HCT116 (cell line): ENCODE data around the gene TSTD2. TPM values are rescaled to one million over a fixed set of nuclear protein-coding genes. Genes with fewer than 3 reads are reported as not detected.

ENCODE experiments used
- ATAC-seq: fragments of 200-7000 bp; cut with Tn5 transposase; 2 replicates; pipeline ENCODE4 v1.9.1; 2020; ENCODE audit warnings: mild to moderate bottlenecking, moderate library complexity
- BruUV-seq: library from RNA; stranded (reverse); fragments of 400-500 nt; replicated peaks from 2 replicates; lab custom pipeline; 2021; lab: Mats Ljungman, UMichigan
- CTCF ChIA-PET: fragments of 300-600 bp; sonication (Branson Sonifier 250); formaldehyde crosslinking; loops from one replicate; lab custom pipeline; 2021; ENCODE audit warnings: antibody characterized with exemption; lab: Charles Lee
- POLR2A ChIA-PET: fragments of 300-600, 350-600 bp; sonication (Branson Sonifier 250); formaldehyde crosslinking; loops from one replicate; lab custom pipeline; 2021; ENCODE audit warnings: antibody characterized with exemption; lab: Charles Lee
- RAD21 ChIA-PET, 2 experiments: fragments of 300-600 bp; sonication (Branson Sonifier 250); formaldehyde crosslinking; loops; one replicate each; lab custom pipeline; 2023; ENCODE audit warnings: low total read pairs in 2 of 2; ENCODE audit not compliant: uncharacterized antibody in 2 of 2, unreplicated experiment in 2 of 2, low non-redundant PET in 1 of 2; lab: Charles Lee
- DNase-seq: peaks from one replicate; pipeline ENCODE4 v3.0.0-alpha.2; 2010; ENCODE audit warnings: low read depth, low spot score
- H2AFZ ChIP-seq: fragments of 200-600 bp; shearing (Covaris generic), sonication (generic); 2 replicates; pipeline ENCODE4 v1.6.1; 2017; ENCODE audit warnings: low read depth, mixed run types, mixed read lengths, antibody characterized with exemption, low read length; ENCODE audit not compliant: poor library complexity, severe bottlenecking
- H3K27ac ChIP-seq: 2 replicates; pipeline ENCODE4 v1.5.1; 2012; ENCODE audit warnings: low read depth, low read length
- H3K27me3 ChIP-seq: fragments of 200-600 bp; sonication (generic); 2 replicates; pipeline ENCODE4 v1.6.1; 2016; ENCODE audit warnings: mixed run types, low read length, mixed read lengths; ENCODE audit not compliant: insufficient read depth
- H3K36me3 ChIP-seq, 2 experiments: fragments of 200-500 bp in 1 of 2; fragments of 200-600 bp in 1 of 2; sonication (Bioruptor generic) in 1 of 2; sonication (generic) in 1 of 2; 2 replicates each; pipeline versions ENCODE4 v1.5.1 to v1.6.1; 2014 to 2016; ENCODE audit warnings: low read length in 2 of 2, inconsistent platforms in 1 of 2, mixed read lengths in 1 of 2, mixed run types in 1 of 2; ENCODE audit not compliant: insufficient read depth in 2 of 2, control insufficient read depth in 1 of 2
- H3K4me1 ChIP-seq, 2 experiments: fragments of 200-600 bp in 1 of 2; sonication (generic) in 1 of 2; 2 replicates each; pipeline versions ENCODE4 v1.5.1 to v1.6.1; 2012 to 2017; ENCODE audit warnings: low read length in 2 of 2, inconsistent platforms in 1 of 2, mild to moderate bottlenecking in 1 of 2, mixed read lengths in 1 of 2, mixed run types in 1 of 2, moderate library complexity in 1 of 2; ENCODE audit not compliant: insufficient read depth in 2 of 2, control insufficient read depth in 1 of 2
- H3K4me2 ChIP-seq: fragments of 200-600 bp; sonication (generic); 2 replicates; pipeline ENCODE4 v1.6.1; 2017; ENCODE audit warnings: mixed run types, low read length, mixed read lengths
- H3K4me3 ChIP-seq, 2 experiments: fragments of 200-600 bp in 1 of 2; sonication (generic) in 1 of 2; replicated peaks in 1 of 2; 2 replicates each; pipeline ENCODE4 v1.5.1; 2011 to 2016; ENCODE audit warnings: low read length in 2 of 2, control low read depth in 1 of 2, low read depth in 1 of 2, mild to moderate bottlenecking in 1 of 2, mixed read lengths in 1 of 2, mixed run types in 1 of 2
- H3K79me2 ChIP-seq: fragments of 200-600 bp; sonication (generic); 2 replicates; pipeline ENCODE4 v1.6.1; 2017; ENCODE audit warnings: mild to moderate bottlenecking, mixed run types, low read length, moderate library complexity, mixed read lengths; ENCODE audit not compliant: insufficient read depth
- H3K9ac ChIP-seq: fragments of 200-600 bp; sonication (generic); 2 replicates; pipeline ENCODE4 v1.6.1; 2016; ENCODE audit warnings: low read length, mixed read lengths
- H3K9me2 ChIP-seq: fragments of 200-600 bp; sonication (generic), shearing (Covaris generic); 2 replicates; pipeline ENCODE4 v1.6.1; 2017; ENCODE audit warnings: mixed run types, mild to moderate bottlenecking, moderate library complexity; ENCODE audit not compliant: insufficient read depth
- H3K9me3 ChIP-seq, 2 experiments: fragments of 200-500 bp in 1 of 2; fragments of 200-600 bp in 1 of 2; sonication (Bioruptor generic) in 1 of 2; sonication (generic) in 1 of 2; 2 replicates each; pipeline ENCODE4 v1.6.1; 2014 to 2017; ENCODE audit warnings: low read length in 2 of 2, mixed read lengths in 2 of 2, inconsistent platforms in 1 of 2, low read depth in 1 of 2, mild to moderate bottlenecking in 1 of 2, mixed run types in 1 of 2, moderate library complexity in 1 of 2; ENCODE audit not compliant: control insufficient read depth in 1 of 2, insufficient read depth in 1 of 2
- H4K20me1 ChIP-seq: fragments of 200-600 bp; sonication (generic), shearing (Covaris generic); 2 replicates; pipeline ENCODE4 v1.6.1; 2017; ENCODE audit warnings: mixed run types, mild to moderate bottlenecking, moderate library complexity; ENCODE audit not compliant: insufficient read depth
- CEBPB ChIP-seq: IDR thresholded peaks from 2 replicates; pipeline ENCODE4 v1.6.1; 2012; ENCODE audit warnings: low read depth
- EZH2phosphoT487 ChIP-seq: fragments of 200-600 bp; IDR thresholded peaks from 2 replicates; pipeline ENCODE4 v1.6.1; 2018; ENCODE audit warnings: antibody characterized with exemption, borderline replicate concordance
- POLR2A ChIP-seq: IDR thresholded peaks from 2 replicates; pipeline ENCODE4 v1.7.0; 2011; ENCODE audit warnings: borderline replicate concordance; ENCODE audit not compliant: insufficient read depth, insufficient read length; ENCODE audit errors: extremely low read depth
- POLR2AphosphoS5 ChIP-seq: IDR thresholded peaks from 2 replicates; pipeline ENCODE4 v1.6.1; 2011; ENCODE audit warnings: mild to moderate bottlenecking, low read depth, low read length, moderate library complexity
- YY1 ChIP-seq: IDR thresholded peaks from 2 replicates; pipeline ENCODE4 v1.6.1; 2011; ENCODE audit warnings: low read length, low read depth, moderate library complexity, mild to moderate bottlenecking; ENCODE audit not compliant: insufficient replicate concordance; ENCODE audit errors: extremely low read depth
- ZNF274 ChIP-seq: fragments of 200-500 bp; sonication (Bioruptor generic); IDR thresholded peaks from 2 replicates; pipeline ENCODE4 v1.6.1; 2014; ENCODE audit warnings: mild to moderate bottlenecking, low read depth, low read length, inconsistent platforms
- intact Hi-C: fragments of 100-400 bp; cut with micrococcal nuclease; formaldehyde crosslinking; loops from 2 replicates; pipeline ENCODE4 v1.10.0; 2022
- total RNA-seq: library from RNA; stranded (reverse); gene quantifications from one replicate; pipeline ENCODE4 v1.2.1, GENCODE V29; 2021; ENCODE audit not compliant: unreplicated experiment
- TF ChIP-seq, protein P1 (sequence below): IDR thresholded peaks from 2 replicates; pipeline ENCODE4 v1.6.1; 2012

Gene TSTD2
- total RNA-seq, 1 experiment from 2014 or later: 16.0 TPM

DNA sequence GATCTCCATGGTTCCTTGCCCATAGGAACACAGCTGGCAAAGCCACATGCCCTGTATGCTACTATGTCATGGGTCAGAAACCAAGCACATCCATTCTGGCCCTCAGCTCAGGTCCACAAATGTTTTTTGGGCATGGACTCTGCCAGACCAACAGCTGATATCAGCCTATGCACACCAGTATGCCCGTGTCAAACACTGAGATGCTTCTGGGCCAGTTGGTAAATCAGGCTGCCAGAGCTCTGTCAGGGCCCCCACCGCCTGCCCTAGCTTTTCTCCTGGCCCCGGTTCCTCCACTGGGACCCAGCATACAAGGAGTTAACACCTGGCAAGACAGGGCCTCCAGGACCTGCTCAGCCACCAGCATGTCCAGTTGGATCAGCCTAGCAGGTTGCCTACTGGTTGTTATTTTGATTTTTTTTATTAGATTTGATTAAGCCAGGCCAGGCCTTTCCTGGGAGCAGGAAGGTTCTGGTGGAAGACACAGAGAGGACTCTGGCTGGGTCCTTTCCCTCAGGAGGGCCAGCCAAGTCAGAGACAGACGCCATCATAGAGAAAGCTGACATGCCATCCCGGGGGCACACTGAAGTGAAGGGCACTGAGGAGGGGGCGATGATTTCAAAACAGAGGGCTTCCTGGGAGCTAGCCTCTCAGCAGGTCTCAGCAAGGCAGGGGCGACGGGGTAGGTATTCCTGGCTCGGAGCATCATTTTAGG is 65.8 kb downstream of the TSTD2 start:
- RAD21 ChIA-PET: no interaction called here
- Histone ChIP-seq H3K4me2 (no peak overlapping the region), H3K9ac (no peak overlapping the region), H3K79me2 (no peaks in the 10 kb centered on the region), H4K20me1 (no peaks in the 10 kb centered on the region), H2AFZ (no peak overlapping the region), H3K4me1 (peaks cover 3 to 19% of the 10 kb centered on the region in 2 experiments; a peak in 3 of 4 replicates), H3K4me3 (no peak overlapping the region), H3K27me3 (no peaks in the 10 kb centered on the region), H3K9me3 (no peaks in the 10 kb centered on the region), H3K27ac (no peak overlapping the region), H3K36me3 (no peaks in the 10 kb centered on the region), H3K9me2 (no peaks in the 10 kb centered on the region)
- intact Hi-C loops: no loop called here
- CTCF ChIA-PET: no interaction called here
- ATAC-seq: no peak
- no TSS peak for BruUV-seq
- no peak for TF ChIP-seq ZNF274
- no peak for TF ChIP-seq POLR2A
- TF ChIP-seq CEBPB: no peak
- TF ChIP-seq, protein P1, sequence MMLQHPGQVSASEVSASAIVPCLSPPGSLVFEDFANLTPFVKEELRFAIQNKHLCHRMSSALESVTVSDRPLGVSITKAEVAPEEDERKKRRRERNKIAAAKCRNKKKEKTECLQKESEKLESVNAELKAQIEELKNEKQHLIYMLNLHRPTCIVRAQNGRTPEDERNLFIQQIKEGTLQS: no peak
- no peak for DNase-seq
- POLR2A ChIA-PET: no interaction called here

DNA sequence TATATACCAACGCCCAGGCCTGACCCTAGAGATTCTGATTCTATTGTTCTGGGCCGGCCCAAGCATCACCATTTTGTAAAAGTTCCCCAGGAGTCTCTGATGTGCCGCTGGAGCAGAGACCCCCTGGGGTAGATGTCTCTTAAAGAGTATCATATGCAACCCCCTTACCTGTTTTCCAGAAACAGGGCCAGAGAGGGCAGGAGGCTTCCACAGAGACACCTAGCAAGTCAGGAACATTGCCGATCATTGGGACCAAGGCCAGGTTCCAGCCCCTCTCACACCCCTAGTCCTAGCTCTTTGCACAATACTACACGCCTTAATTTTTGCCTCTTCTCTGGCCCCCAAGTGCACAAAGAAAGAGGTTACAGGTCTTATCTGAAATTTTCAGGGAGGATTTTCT is 67.9 kb downstream of the TSTD2 start:
- Histone ChIP-seq H3K9ac (no peak overlapping the region), H3K27me3 (no peaks in the 10 kb centered on the region), H3K79me2 (no peaks in the 10 kb centered on the region), H3K27ac (no peak overlapping the region), H3K4me2 (no peak overlapping the region), H3K36me3 (no peaks in the 10 kb centered on the region), H3K4me3 (no peak overlapping the region), H3K4me1 (peaks cover 3 to 9% of the 10 kb centered on the region in 2 experiments; a peak in 3 of 4 replicates), H3K9me3 (no peaks in the 10 kb centered on the region), H2AFZ (no peak overlapping the region), H4K20me1 (no peaks in the 10 kb centered on the region), H3K9me2 (no peaks in the 10 kb centered on the region)
- ChIA-PET POLR2A (no interaction called here), CTCF (no interaction called here), RAD21 (no interaction called here)
- BruUV-seq: no TSS peak
- no peak for DNase-seq
- intact Hi-C loops: no loop called here
- TF ChIP-seq YY1: no peak
- TF ChIP-seq EZH2phosphoT487: no peak
- TF ChIP-seq POLR2AphosphoS5: no peak
- ATAC-seq: no peak
